ENCODE data around the gene NR3C1. TPM values are rescaled to one million over a fixed set of nuclear protein-coding genes. Genes with fewer than 3 reads are reported as not detected.
"Not testable (repeated sequence)": the region's sequence is repeated elsewhere in the genome, so short reads cannot be mapped to it uniquely, and the experiment has no call there.

NR3C1 gene
- total RNA-seq, 2 experiments from 2014 or later: 54.9 to 55.5 TPM

DNA sequence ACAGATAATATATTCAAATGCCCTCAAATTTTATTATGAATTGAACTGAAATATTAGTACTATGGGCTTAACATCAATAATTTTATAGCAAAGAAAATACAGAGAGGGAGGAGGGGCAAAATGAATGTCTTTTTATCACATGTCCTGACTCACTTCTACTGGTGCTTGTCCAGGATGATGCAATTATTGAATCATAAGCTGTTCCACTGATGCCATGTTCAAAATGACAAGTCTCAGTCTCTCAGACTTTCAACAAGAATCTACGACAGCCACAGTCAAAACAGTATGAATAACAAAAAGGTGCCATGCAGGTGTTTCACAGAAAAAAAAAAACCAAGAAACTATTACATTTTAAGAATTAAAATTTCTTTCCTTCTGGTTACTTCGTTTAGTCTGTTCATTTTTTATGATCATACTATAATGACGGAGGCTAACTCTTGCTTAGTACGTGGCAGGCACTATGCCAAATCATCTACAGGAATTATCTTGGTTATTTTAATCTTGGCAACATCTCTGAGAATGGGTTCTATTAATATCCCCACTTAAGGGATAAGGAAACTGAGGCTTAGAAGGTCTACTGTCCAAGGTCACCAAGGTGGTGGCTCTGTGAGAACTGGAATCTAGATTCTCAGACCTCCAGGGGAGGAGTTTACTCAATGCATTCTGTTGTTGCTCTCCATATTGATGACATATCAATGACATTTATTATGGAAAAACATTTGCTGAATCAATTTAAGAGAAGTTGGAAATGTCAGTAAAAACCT, 61.5 kb downstream of the NR3C1 start:
- DNase-seq (no peak), ATAC-seq (no peak)
- no peak overlapping the region for H3K27ac Mint-ChIP-seq
- ChIA-PET CTCF (no interaction called here), POLR2A (no interaction called here)
- H3K4me1 Mint-ChIP-seq (ENCODE audit: low read depth): peaks cover 18% of the 10 kb centered on the region
- H3K36me3 Mint-ChIP-seq (ENCODE audit: low read depth): peaks cover 34% of the 10 kb centered on the region
- peaks cover 7% of the 10 kb centered on the region for H3K9me3 Mint-ChIP-seq (ENCODE audit: insufficient read depth)
- H3K4me3 Mint-ChIP-seq: no peak overlapping the region
- no peaks in the 10 kb centered on the region for H3K27me3 Mint-ChIP-seq (ENCODE audit: low read depth)

DNA sequence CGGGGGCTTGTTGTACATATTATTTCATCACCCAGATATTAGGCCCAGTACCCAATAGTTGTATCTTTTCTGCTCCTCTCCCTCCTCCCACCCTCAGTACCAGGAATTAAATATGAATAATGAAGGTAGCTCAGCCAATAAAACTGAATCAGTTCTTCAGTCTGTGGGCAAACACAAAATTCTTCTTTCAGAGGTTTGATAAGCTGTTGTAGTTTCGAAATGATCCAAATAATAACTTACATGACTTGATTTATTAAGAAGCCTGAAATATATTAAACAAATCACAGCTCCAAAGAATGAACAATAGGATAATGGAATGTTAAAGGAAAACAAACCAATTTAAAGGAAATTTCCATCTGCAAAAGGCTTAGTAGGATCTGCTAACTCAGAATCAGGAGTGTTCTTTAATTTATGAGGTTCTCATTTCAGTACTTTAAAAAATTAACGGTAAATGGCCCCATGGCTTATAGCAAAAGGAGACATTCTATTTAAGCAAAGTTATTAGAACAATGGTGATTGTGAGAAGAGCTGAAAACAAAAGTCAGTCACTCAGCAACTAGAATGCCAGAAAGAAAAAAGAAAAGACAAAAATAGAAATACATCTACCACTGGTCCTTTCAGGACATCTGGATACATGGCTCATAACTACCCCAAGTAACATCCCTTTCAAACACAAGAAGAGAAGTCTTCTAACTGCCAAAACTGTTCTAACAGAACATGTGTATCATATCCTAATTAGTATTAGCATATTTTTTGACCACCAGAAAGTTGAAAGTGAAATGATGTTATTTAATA, 62.4 kb downstream of the NR3C1 start:
- ATAC-seq (no peak), DNase-seq (no peak)
- Mint-ChIP-seq H3K4me1 (ENCODE audit: low read depth) (peaks cover 15% of the 10 kb centered on the region), H3K27me3 (ENCODE audit: low read depth) (no peaks in the 10 kb centered on the region), H3K27ac (no peak overlapping the region), H3K36me3 (ENCODE audit: low read depth) (peaks cover 33% of the 10 kb centered on the region), H3K4me3 (no peak overlapping the region), H3K9me3 (ENCODE audit: insufficient read depth) (peaks cover 7% of the 10 kb centered on the region)
- POLR2A ChIA-PET: no interaction called here
- CTCF ChIA-PET: no interaction called here

- peaks cover 7% of the 10 kb centered on the region for H3K9me3 Mint-ChIP-seq (ENCODE audit: insufficient read depth)
- POLR2A ChIA-PET: no interaction called here
Measured at GRCh38 chr5:143338658-143339366, 64.7 kb downstream of the NR3C1 start.

DNA sequence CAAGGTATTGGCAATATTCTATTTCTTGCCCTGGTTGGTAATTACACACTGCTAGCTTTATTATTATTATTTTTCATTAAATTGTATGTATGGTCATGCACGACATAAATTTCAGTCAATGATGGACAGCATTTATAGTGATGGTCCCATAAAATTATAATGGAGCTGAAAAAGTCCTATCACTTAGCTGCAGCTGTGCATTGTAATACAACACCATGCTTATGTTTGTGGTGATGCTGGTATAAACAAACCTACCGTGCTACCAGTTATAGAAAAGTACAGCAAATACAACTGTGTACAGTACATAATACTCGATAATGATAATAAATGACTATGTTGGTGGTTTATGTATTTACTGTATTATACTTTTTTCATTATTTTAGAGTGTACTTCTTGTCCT, 65.5 kb downstream of the NR3C1 start:
- ATAC-seq (no peak), DNase-seq (no peak)
- H3K27ac Mint-ChIP-seq: no peak overlapping the region
- peaks cover 6% of the 10 kb centered on the region for H3K4me1 Mint-ChIP-seq (ENCODE audit: low read depth)
- ChIA-PET POLR2A (no interaction called here), CTCF (interaction anchor here (0.6 kb wide), 1 partner anchor 124 kb away, joined by 3 read pairs; no protein-coding TSS in a partner anchor)
- peaks cover 42% of the 10 kb centered on the region for H3K36me3 Mint-ChIP-seq (ENCODE audit: low read depth)
- no peaks in the 10 kb centered on the region for H3K27me3 Mint-ChIP-seq (ENCODE audit: low read depth)
- H3K4me3 Mint-ChIP-seq: no peak overlapping the region
- peaks cover 7% of the 10 kb centered on the region for H3K9me3 Mint-ChIP-seq (ENCODE audit: insufficient read depth)

More at GRCh38 chr5:143338658-143339366, 64.7 kb downstream of the NR3C1 start:
- DNase-seq (no peak), ATAC-seq (no peak)
- no peak overlapping the region for H3K27ac Mint-ChIP-seq
- H3K27me3 Mint-ChIP-seq (ENCODE audit: low read depth): no peaks in the 10 kb centered on the region
- no peak overlapping the region for H3K4me3 Mint-ChIP-seq
- CTCF ChIA-PET: interaction anchor here (0.6 to 1.5 kb wide), 2 partner anchors 9 to 125 kb away, joined by 3 to 4 read pairs; no protein-coding TSS in a partner anchor
- H3K4me1 Mint-ChIP-seq (ENCODE audit: low read depth): peaks cover 11% of the 10 kb centered on the region
- H3K36me3 Mint-ChIP-seq (ENCODE audit: low read depth): peaks cover 38% of the 10 kb centered on the region

DNA sequence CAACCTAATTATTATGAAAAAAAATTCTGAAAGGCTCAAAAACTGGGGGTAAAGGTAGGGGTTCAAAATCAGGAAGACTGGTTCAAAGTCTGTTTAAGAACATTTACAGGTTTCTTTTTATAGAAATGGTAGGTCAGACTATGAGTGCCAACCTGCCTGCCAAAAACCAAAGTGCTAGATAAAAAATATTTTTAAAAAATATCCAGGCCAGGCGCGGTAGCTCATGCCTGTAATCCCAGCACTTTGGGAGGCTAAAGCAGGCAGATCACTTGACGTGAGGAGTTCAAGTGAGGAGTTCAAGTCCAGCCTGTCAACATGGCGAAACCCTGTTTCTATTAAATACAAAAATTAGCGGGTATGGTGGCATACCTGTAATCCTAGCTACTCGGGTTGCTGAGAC, 67.0 kb downstream of the NR3C1 start:
- Mint-ChIP-seq H3K4me1 (ENCODE audit: low read depth) (no peaks in the 10 kb centered on the region), H3K4me3 (no peak overlapping the region), H3K27me3 (ENCODE audit: low read depth) (no peaks in the 10 kb centered on the region), H3K36me3 (ENCODE audit: low read depth) (peaks cover 43% of the 10 kb centered on the region), H3K27ac (no peak overlapping the region), H3K9me3 (ENCODE audit: insufficient read depth) (peaks cover 7% of the 10 kb centered on the region)
- ATAC-seq (no peak), DNase-seq (no peak)
- ChIA-PET POLR2A (no interaction called here), CTCF (no interaction called here)

GRCh38 chr5:143334903-143335302, 68.6 kb downstream of the NR3C1 start:
- CTCF ChIA-PET: no interaction called here
- H3K27ac Mint-ChIP-seq: no peak overlapping the region
- H3K36me3 Mint-ChIP-seq (ENCODE audit: low read depth): peaks cover 40% of the 10 kb centered on the region
- ATAC-seq (no peak), DNase-seq (no peak)
- no peaks in the 10 kb centered on the region for H3K27me3 Mint-ChIP-seq (ENCODE audit: low read depth)
- H3K4me1 Mint-ChIP-seq (ENCODE audit: low read depth): peaks cover 2% of the 10 kb centered on the region
- POLR2A ChIA-PET: interaction anchor here (0.6 kb wide), 1 partner anchor 407 kb away, joined by 3 read pairs; no protein-coding TSS in a partner anchor
- no peaks in the 10 kb centered on the region for H3K9me3 Mint-ChIP-seq (ENCODE audit: insufficient read depth)
- H3K4me3 Mint-ChIP-seq: no peak overlapping the region

- H3K9me3 Mint-ChIP-seq (ENCODE audit: insufficient read depth); H3K4me3 Mint-ChIP-seq; DNase-seq; CTCF ChIA-PET; ATAC-seq; H3K27ac Mint-ChIP-seq; H3K27me3 Mint-ChIP-seq (ENCODE audit: low read depth); H3K4me1 Mint-ChIP-seq (ENCODE audit: low read depth); POLR2A ChIA-PET: not testable (repeated sequence)
- peaks cover 40% of the 10 kb centered on the region for H3K36me3 Mint-ChIP-seq (ENCODE audit: low read depth)
Measured at GRCh38 chr5:143334380-143334779, 69.1 kb downstream of the NR3C1 start.

DNA sequence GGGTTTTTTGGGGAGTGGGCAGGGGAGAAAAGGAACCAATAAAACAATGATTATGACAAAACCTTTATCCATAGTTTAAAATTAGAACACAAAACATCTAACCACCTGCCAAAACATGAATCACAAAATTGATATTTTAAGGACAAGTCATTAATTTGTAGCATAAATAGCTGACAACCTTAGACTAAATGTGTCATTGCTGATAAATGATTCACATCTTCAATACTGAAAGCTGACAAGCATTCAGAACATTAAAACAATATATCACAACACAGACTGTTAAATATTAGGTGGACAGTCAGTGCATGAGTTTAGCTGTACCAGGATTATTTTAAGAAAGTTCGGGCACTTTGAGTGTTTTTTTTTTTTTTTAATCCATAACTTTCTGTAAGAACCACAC, 71.5 kb downstream of the NR3C1 start:
- DNase-seq (no peak), ATAC-seq (no peak)
- no peak overlapping the region for H3K4me3 Mint-ChIP-seq
- H3K9me3 Mint-ChIP-seq (ENCODE audit: insufficient read depth): peaks cover 12% of the 10 kb centered on the region
- ChIA-PET CTCF (interaction anchor here (0.6 kb wide), 1 partner anchor 11 kb away, joined by 3 read pairs; no protein-coding TSS in a partner anchor), POLR2A (no interaction called here)
- H3K36me3 Mint-ChIP-seq (ENCODE audit: low read depth): peaks cover 57% of the 10 kb centered on the region
- no peak overlapping the region for H3K27ac Mint-ChIP-seq
- H3K4me1 Mint-ChIP-seq (ENCODE audit: low read depth): peaks cover 3% of the 10 kb centered on the region
- no peaks in the 10 kb centered on the region for H3K27me3 Mint-ChIP-seq (ENCODE audit: low read depth)

- H3K36me3 Mint-ChIP-seq (ENCODE audit: low read depth): peaks cover 62% of the 10 kb centered on the region
- H3K27me3 Mint-ChIP-seq (ENCODE audit: low read depth): no peaks in the 10 kb centered on the region
- ATAC-seq (no peak), DNase-seq (no peak)
- no peak overlapping the region for H3K27ac Mint-ChIP-seq
- POLR2A ChIA-PET: no interaction called here
- peaks cover 19% of the 10 kb centered on the region for H3K9me3 Mint-ChIP-seq (ENCODE audit: insufficient read depth)
- no peak overlapping the region for H3K4me3 Mint-ChIP-seq
- peaks cover 7% of the 10 kb centered on the region for H3K4me1 Mint-ChIP-seq (ENCODE audit: low read depth)
- CTCF ChIA-PET: no interaction called here
Measured at GRCh38 chr5:143329843-143330242, 73.6 kb downstream of the NR3C1 start.

DNA sequence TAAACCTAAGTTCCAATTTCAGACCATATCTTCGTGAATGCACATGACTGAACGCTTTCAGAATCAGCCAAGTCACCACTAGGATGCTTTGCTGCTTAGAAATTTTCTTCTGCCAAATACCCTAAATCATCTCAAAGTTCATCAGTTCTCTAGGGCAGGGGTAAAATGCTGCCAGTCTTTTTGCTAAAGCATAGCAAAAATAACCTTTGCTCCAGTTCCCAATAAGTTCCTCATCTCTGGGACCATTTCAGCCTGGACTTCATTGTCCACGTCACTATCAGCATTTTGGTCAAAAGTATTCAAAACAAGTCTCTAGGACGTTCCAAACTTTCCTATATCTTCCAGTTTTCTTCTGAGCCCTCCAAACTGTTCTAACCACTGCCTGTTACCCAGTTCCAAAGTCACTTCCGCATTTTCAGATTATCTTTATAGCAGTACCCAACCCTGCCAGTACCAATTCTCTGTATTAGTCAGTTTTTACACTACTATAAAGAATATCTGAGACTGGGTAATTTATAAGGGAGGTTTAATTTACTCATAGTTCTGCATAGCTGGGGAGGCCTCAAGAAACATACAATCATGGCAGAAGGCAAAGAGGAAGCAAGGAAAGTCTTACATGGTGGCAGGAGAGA, 74.8 kb downstream of the NR3C1 start:
- H3K36me3 Mint-ChIP-seq (ENCODE audit: low read depth): peaks cover 64% of the 10 kb centered on the region
- peaks cover 21% of the 10 kb centered on the region for H3K9me3 Mint-ChIP-seq (ENCODE audit: insufficient read depth)
- no peaks in the 10 kb centered on the region for H3K27me3 Mint-ChIP-seq (ENCODE audit: low read depth)
- DNase-seq: no peak
- H3K4me1 Mint-ChIP-seq (ENCODE audit: low read depth): peaks cover 16% of the 10 kb centered on the region
- no peak overlapping the region for H3K4me3 Mint-ChIP-seq
- ChIA-PET CTCF (no interaction called here), POLR2A (no interaction called here)
- no peak for ATAC-seq
- no peak overlapping the region for H3K27ac Mint-ChIP-seq

DNA sequence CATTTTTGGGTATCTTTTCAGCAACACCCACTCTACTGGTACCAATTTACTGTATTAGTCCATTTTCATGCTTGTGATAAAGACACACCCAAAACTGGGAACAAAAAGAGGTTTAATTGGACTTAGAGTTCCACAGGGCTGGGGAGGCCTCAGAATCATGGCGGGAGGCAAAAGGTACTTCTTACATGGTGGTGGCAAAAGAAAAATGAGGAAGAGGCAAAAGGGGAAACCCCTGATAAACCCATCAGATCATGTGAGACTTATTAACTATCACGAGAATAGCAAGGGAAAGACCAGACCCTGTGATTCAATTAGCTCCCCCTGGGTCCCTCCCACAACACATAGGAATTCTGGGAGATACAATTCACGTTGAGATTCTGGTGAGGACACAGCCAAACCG, 78.4 kb downstream of the NR3C1 start:
- H3K4me3 Mint-ChIP-seq; ATAC-seq; CTCF ChIA-PET; H3K27ac Mint-ChIP-seq; DNase-seq; POLR2A ChIA-PET; H3K27me3 Mint-ChIP-seq (ENCODE audit: low read depth): not testable (repeated sequence)
- H3K9me3 Mint-ChIP-seq (ENCODE audit: insufficient read depth): peaks cover 21% of the 10 kb centered on the region
- peaks cover 67% of the 10 kb centered on the region for H3K36me3 Mint-ChIP-seq (ENCODE audit: low read depth)
- peaks cover 30% of the 10 kb centered on the region for H3K4me1 Mint-ChIP-seq (ENCODE audit: low read depth)
